Neutrophil (primary cell): ENCODE measurements around the gene TUBA8.

Experiments used
- H3K27ac ChIP-seq: fragments of 200-600 bp; sonication (generic); 2 replicates; pipeline ENCODE4 v1.5.1; 2016; ENCODE audit warnings: mild to moderate bottlenecking, moderate library complexity
- H3K27me3 ChIP-seq: fragments of 200-600 bp; sonication (generic); 2 replicates; pipeline ENCODE4 v1.6.0; 2016; ENCODE audit warnings: mild to moderate bottlenecking
- H3K36me3 ChIP-seq: fragments of 200-600 bp; sonication (generic); 2 replicates; pipeline ENCODE4 v1.5.1; 2017
- H3K4me1 ChIP-seq, 2 experiments: fragments of 200-600 bp in 1 of 2; sonication (generic) in 1 of 2; 1 replicate in 1 of 2; 2 replicates in 1 of 2; pipeline versions ENCODE4 v1.5.1 to v1.6.1; 2013 to 2016; ENCODE audit warnings: low read depth in 1 of 2, low read length in 1 of 2, mild to moderate bottlenecking in 1 of 2, moderate library complexity in 1 of 2; ENCODE audit not compliant: control insufficient read depth in 1 of 2, insufficient read depth in 1 of 2
- H3K4me3 ChIP-seq, 2 experiments: fragments of 200-600 bp in 1 of 2; sonication (generic) in 1 of 2; 1 replicate in 1 of 2; 2 replicates in 1 of 2; pipeline ENCODE4 v1.5.1; 2013 to 2016; ENCODE audit warnings: low read depth in 1 of 2, low read length in 1 of 2, mild to moderate bottlenecking in 1 of 2, moderate library complexity in 1 of 2
- H3K9me3 ChIP-seq: fragments of 200-600 bp; sonication (generic); 2 replicates; pipeline ENCODE4 v1.5.1; 2016
- TF ChIP-seq, protein P1 (sequence below): fragments of 200-600 bp; sonication (generic); IDR thresholded peaks from 2 replicates; pipeline ENCODE4 v1.5.1; 2016; ENCODE audit warnings: antibody characterized with exemption

TUBA8 gene

DNA sequence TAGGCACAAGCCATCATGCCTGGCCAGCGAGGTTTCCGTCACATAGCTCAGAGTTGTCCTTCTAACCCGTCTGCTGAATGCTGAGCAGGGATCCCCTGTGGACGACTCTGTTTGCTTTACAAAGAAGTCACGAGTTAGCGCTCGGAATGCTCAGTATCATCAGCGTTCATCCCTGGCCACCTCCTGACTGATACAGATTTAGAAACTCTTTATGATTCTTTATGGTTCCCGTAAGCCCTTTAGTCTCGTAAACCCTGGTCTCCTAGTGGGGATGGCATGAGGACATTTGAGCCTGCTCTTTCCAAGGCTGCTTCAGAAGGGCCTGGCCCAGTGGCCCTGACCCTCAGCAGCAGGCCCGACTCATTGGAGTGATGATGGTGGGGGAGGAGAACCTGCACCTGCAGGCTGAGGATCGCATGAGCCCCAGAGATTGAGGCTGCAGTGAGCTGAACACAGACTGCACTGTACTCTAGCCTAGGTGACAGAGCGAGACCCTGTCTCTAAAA is 23.2 kb upstream of the TUBA8 start:
- no peaks in the 10 kb centered on the region for H3K9me3 ChIP-seq
- H3K27ac ChIP-seq, result no peak overlapping the region
- H3K36me3 ChIP-seq, result peaks cover 91% of the 10 kb centered on the region
- H3K27me3 ChIP-seq, result no peaks in the 10 kb centered on the region
- no peaks in the 10 kb centered on the region for H3K4me1 ChIP-seq
- TF ChIP-seq, protein P1, sequence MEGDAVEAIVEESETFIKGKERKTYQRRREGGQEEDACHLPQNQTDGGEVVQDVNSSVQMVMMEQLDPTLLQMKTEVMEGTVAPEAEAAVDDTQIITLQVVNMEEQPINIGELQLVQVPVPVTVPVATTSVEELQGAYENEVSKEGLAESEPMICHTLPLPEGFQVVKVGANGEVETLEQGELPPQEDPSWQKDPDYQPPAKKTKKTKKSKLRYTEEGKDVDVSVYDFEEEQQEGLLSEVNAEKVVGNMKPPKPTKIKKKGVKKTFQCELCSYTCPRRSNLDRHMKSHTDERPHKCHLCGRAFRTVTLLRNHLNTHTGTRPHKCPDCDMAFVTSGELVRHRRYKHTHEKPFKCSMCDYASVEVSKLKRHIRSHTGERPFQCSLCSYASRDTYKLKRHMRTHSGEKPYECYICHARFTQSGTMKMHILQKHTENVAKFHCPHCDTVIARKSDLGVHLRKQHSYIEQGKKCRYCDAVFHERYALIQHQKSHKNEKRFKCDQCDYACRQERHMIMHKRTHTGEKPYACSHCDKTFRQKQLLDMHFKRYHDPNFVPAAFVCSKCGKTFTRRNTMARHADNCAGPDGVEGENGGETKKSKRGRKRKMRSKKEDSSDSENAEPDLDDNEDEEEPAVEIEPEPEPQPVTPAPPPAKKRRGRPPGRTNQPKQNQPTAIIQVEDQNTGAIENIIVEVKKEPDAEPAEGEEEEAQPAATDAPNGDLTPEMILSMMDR, result no peak
- H3K4me3 ChIP-seq, result no peak overlapping the region

DNA sequence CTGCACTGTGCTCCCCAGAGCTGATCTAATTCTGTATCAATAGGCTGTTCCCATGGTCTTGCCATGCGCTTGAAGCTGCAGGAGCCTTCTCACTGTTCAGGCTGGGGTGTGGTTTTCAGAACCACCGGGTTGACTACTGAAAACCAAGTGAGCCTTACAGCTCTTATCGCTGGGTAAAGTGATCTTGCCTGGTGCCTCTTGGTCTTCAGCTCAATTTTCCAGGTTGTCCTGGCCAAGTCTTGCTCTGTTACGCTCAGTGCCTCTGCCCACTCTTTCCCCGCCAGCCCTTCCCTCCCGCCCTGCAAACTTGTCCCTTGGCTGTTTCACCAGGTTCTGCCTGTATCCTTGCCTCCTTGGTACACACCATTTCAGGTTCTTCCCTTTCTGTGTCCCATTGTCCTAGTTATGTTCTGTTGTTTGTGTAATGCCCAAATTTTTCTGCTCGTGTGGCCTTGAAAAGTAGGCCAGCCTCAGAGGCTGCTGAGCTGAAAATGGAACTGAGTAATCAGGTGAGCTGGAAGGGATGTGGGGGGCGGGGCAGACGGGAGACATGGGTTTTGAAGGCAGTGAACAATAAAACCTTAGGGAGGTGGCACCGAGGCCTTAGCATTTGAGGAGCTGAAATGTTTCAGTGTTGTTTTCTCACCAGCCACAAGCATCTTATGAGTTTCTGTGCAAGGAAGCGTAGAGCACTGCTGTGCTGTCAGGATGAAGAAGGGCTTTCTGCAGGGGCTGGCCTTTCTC is 21.6 kb upstream of the TUBA8 start:
- no peak overlapping the region for H3K4me3 ChIP-seq
- H3K27ac ChIP-seq, result no peak overlapping the region
- peaks cover 77% of the 10 kb centered on the region for H3K36me3 ChIP-seq
- no peaks in the 10 kb centered on the region for H3K27me3 ChIP-seq
- no peaks in the 10 kb centered on the region for H3K9me3 ChIP-seq
- TF ChIP-seq, protein P1, result no peak
- H3K4me1 ChIP-seq, result no peaks in the 10 kb centered on the region

GRCh38 chr22:18090286-18090685 is 20.3 kb upstream of the TUBA8 start:
- H3K9me3 ChIP-seq, result no peaks in the 10 kb centered on the region
- H3K27ac ChIP-seq, result no peak overlapping the region
- no peak overlapping the region for H3K4me3 ChIP-seq
- H3K4me1 ChIP-seq, result no peaks in the 10 kb centered on the region
- TF ChIP-seq, protein P1, result no peak
- H3K27me3 ChIP-seq, result no peaks in the 10 kb centered on the region
- peaks cover 70% of the 10 kb centered on the region for H3K36me3 ChIP-seq

- H3K27ac ChIP-seq, result no peak overlapping the region
- no peak overlapping the region for H3K4me3 ChIP-seq
- H3K9me3 ChIP-seq, result no peaks in the 10 kb centered on the region
- H3K36me3 ChIP-seq, result peaks cover 60% of the 10 kb centered on the region
- H3K4me1 ChIP-seq, result no peaks in the 10 kb centered on the region
- TF ChIP-seq, protein P1, result no peak
- H3K27me3 ChIP-seq, result no peaks in the 10 kb centered on the region
Measured at GRCh38 chr22:18091478-18091877, 19.1 kb upstream of the TUBA8 start.

DNA sequence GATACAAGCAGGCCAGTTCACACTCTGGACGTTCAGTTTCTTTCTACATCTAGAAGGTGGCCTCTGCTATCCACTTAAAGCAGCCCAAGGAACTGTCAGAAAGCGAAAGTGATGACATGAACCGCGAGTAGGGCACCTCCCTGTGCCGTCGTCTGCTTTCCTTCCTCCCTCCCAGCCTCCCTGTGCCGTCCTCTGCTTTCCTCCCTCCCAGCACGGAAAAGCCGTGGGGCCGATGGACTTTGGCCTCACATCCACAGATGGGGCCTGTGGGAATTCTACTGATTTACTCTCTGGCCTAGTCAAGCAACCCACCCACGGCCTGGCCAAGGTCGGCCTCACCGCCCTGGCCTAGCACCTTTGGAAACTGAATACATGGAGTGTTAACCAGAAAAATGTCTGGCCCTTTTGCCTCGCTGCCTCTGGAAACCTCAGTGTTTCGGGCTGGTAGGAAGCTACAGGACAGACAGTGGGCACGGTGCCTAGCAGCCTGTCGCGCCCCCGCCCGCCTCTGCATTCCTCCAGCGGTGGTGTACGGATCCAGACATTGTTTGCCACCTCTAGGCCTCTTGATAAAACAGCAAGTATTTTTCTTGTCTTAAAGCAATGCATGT is 18.6 kb upstream of the TUBA8 start:
- no peak overlapping the region for H3K4me3 ChIP-seq
- H3K9me3 ChIP-seq, result no peaks in the 10 kb centered on the region
- no peak overlapping the region for H3K27ac ChIP-seq
- H3K4me1 ChIP-seq, result no peaks in the 10 kb centered on the region
- peaks cover 56% of the 10 kb centered on the region for H3K36me3 ChIP-seq
- no peaks in the 10 kb centered on the region for H3K27me3 ChIP-seq
- TF ChIP-seq, protein P1, result no peak
